GM23338 (cell line): ENCODE results near the gene SMIM21. TPM values are rescaled to one million over a fixed set of nuclear protein-coding genes. Genes with fewer than 3 reads are reported as not detected.

Experiments
- ATAC-seq: fragments of 200-7000 bp; cut with Tn5 transposase; 3 replicates; pipeline ENCODE4 v1.9.1; 2020
- DNase-seq: peaks from one replicate; pipeline ENCODE4 v3.0.0-alpha.2; 2015; ENCODE audit warnings: low spot score
- H2AFZ ChIP-seq: fragments of 200-600 bp; sonication (generic); 2 replicates; pipeline ENCODE4 v1.8.0; 2016; ENCODE audit warnings: antibody characterized with exemption, mild to moderate bottlenecking, moderate library complexity
- H3F3A ChIP-seq: fragments of 200-600 bp; sonication (generic); replicated peaks from 2 replicates; pipeline ENCODE4 v1.8.0; 2017; ENCODE audit warnings: antibody characterized with exemption, mixed run types, low read depth
- H3K27ac ChIP-seq: fragments of 200-600 bp; sonication (generic); 2 replicates; pipeline ENCODE4 v1.6.1; 2016; ENCODE audit warnings: low read depth
- H3K27me3 ChIP-seq: fragments of 200-600 bp; sonication (generic); 2 replicates; pipeline ENCODE4 v1.8.0; 2016; ENCODE audit warnings: mild to moderate bottlenecking, mixed run types, moderate library complexity; ENCODE audit not compliant: insufficient read depth
- H3K36me3 ChIP-seq: fragments of 200-600 bp; sonication (generic); 2 replicates; pipeline ENCODE4 v1.8.0; 2016; ENCODE audit warnings: mild to moderate bottlenecking; ENCODE audit not compliant: insufficient read depth
- H3K4me1 ChIP-seq: fragments of 200-600 bp; sonication (generic); 2 replicates; pipeline ENCODE4 v1.8.0; 2016; ENCODE audit warnings: mild to moderate bottlenecking, moderate library complexity; ENCODE audit not compliant: insufficient read depth
- H3K4me2 ChIP-seq: fragments of 200-600 bp; sonication (generic); 2 replicates; pipeline ENCODE4 v1.7.1; 2017; ENCODE audit warnings: mixed run types
- H3K4me3 ChIP-seq: fragments of 200-600 bp; sonication (generic); 2 replicates; pipeline ENCODE4 v1.6.1; 2016; ENCODE audit warnings: mixed run types
- H3K79me2 ChIP-seq: fragments of 200-600 bp; sonication (generic); replicated peaks from 2 replicates; pipeline ENCODE4 v1.8.0; 2017; ENCODE audit warnings: mild to moderate bottlenecking; ENCODE audit not compliant: insufficient read depth
- H3K9me2 ChIP-seq: fragments of 200-600 bp; sonication (generic); 2 replicates; pipeline ENCODE4 v1.8.0; 2017; ENCODE audit not compliant: insufficient read depth
- H4K20me1 ChIP-seq: fragments of 200-600 bp; sonication (generic); replicated peaks from 2 replicates; pipeline ENCODE4 v1.8.0; 2017; ENCODE audit warnings: mild to moderate bottlenecking; ENCODE audit not compliant: insufficient read depth
- H3K27ac Mint-ChIP-seq: 2 replicates; pipeline ENCODE4 v1.8.0; 2020; ENCODE audit warnings: inconsistent platforms, mild to moderate bottlenecking, moderate library complexity, mixed read lengths
- H3K27me3 Mint-ChIP-seq: 3 replicates; pipeline ENCODE4 v1.8.0; 2022; ENCODE audit warnings: low read depth, mild to moderate bottlenecking, moderate library complexity, mixed read lengths, inconsistent platforms; ENCODE audit not compliant: insufficient read depth, poor library complexity
- H3K36me3 Mint-ChIP-seq: 3 replicates; pipeline ENCODE4 v1.8.0; 2021; ENCODE audit warnings: low read depth, mild to moderate bottlenecking, inconsistent platforms, moderate library complexity, mixed read lengths
- H3K4me1 Mint-ChIP-seq: 3 replicates; pipeline ENCODE4 v1.8.0; 2020; ENCODE audit warnings: mild to moderate bottlenecking, inconsistent platforms, mixed read lengths
- H3K4me3 Mint-ChIP-seq: 3 replicates; pipeline ENCODE4 v1.8.0; 2021; ENCODE audit warnings: moderate library complexity, mild to moderate bottlenecking, inconsistent platforms, mixed read lengths
- H3K9me3 Mint-ChIP-seq: 3 replicates; pipeline ENCODE4 v1.8.0; 2020; ENCODE audit warnings: moderate library complexity, mild to moderate bottlenecking, inconsistent platforms, mixed read lengths
- CREB1 ChIP-seq: fragments of 250-450 bp; sonication (Bioruptor Pico); IDR thresholded peaks from 2 replicates; pipeline ENCODE4 v1.5.0; 2020; ENCODE audit warnings: low read depth, mild to moderate bottlenecking, moderate library complexity
- CTCF ChIP-seq, 2 experiments: fragments of 200-600 bp in 1 of 2; sonication (generic) in 1 of 2; conservative IDR thresholded peaks; 2 replicates each; pipeline versions ENCODE4 v1.5.1 to v1.6.1; 2016 to 2017; ENCODE audit warnings: antibody characterized with exemption in 2 of 2, low read depth in 2 of 2, mild to moderate bottlenecking in 2 of 2, moderate library complexity in 1 of 2
- EZH2 ChIP-seq: fragments of 200-600 bp; sonication (generic); IDR thresholded peaks from one replicate; pipeline ENCODE4 v1.8.0; 2017; ENCODE audit warnings: antibody characterized with exemption, mild to moderate bottlenecking, low read depth; ENCODE audit not compliant: unreplicated experiment
- EZH2phosphoT487 ChIP-seq: fragments of 200-600 bp; sonication (generic); IDR thresholded peaks from one replicate; pipeline ENCODE4 v1.8.1; 2018; ENCODE audit warnings: antibody characterized with exemption; ENCODE audit not compliant: unreplicated experiment
- JUNB ChIP-seq: IDR thresholded peaks from one replicate; pipeline ENCODE4 v1.6.1; 2016; ENCODE audit warnings: antibody characterized with exemption; ENCODE audit not compliant: unreplicated experiment
- NANOG ChIP-seq: IDR thresholded peaks from 2 replicates; pipeline ENCODE4 v1.6.1; 2016; ENCODE audit warnings: antibody characterized with exemption, borderline replicate concordance
- POLR2AphosphoS5 ChIP-seq: IDR thresholded peaks from 2 replicates; pipeline ENCODE4 v1.6.1; 2016; ENCODE audit warnings: antibody characterized with exemption, low read depth
- REST ChIP-seq: IDR thresholded peaks from one replicate; pipeline ENCODE4 v1.6.1; 2018; ENCODE audit warnings: antibody characterized with exemption; ENCODE audit not compliant: unreplicated experiment
- STAT1 ChIP-seq: IDR thresholded peaks from one replicate; pipeline ENCODE4 v1.6.1; 2016; ENCODE audit warnings: antibody characterized with exemption; ENCODE audit not compliant: unreplicated experiment
- ZNF114 ChIP-seq: fragments of 250-450 bp; sonication (Bioruptor Pico); IDR thresholded peaks from 2 replicates; pipeline ENCODE4 v1.5.0; 2020; ENCODE audit warnings: mild to moderate bottlenecking, moderate library complexity
- ZNF331 ChIP-seq: fragments of 250-450 bp; sonication (Bioruptor Pico); IDR thresholded peaks from 2 replicates; pipeline ENCODE4 v1.5.0; 2020; ENCODE audit warnings: low read depth, mild to moderate bottlenecking, moderate library complexity
- polyA plus RNA-seq: library from polyadenylated mRNA; unstranded; fragments of >200 nt; fragmentation: Nextera tagmentation; extraction: Ambion mirVana; gene quantifications from 2 replicates; pipeline ENCODE4 v1.2.1, GENCODE V29; 2016
- total RNA-seq: library from RNA; depleted of rRNA; stranded (reverse); fragments of >200 nt; shearing (Covaris generic); gene quantifications from 2 replicates; pipeline ENCODE4 v1.2.3, GENCODE V29; 2014
- TF ChIP-seq, protein P1 (sequence below): IDR thresholded peaks from 2 replicates; pipeline ENCODE4 v1.6.1; 2016; ENCODE audit warnings: antibody characterized with exemption

SMIM21 gene
- total and polyA plus RNA-seq, 2 experiments from 2014 or later: not detected

- Histone ChIP-seq H3K9me2 (no peaks in the 10 kb centered on the region), H3K27me3 (no peaks in the 10 kb centered on the region), H3K4me1 (no peaks in the 10 kb centered on the region), H2AFZ (no peak overlapping the region), H3K79me2 (no peaks in the 10 kb centered on the region), H4K20me1 (no peaks in the 10 kb centered on the region), H3K27ac (no peak overlapping the region), H3K4me2 (no peak overlapping the region), H3F3A (no peaks in the 10 kb centered on the region), H3K4me3 (no peak overlapping the region), H3K36me3 (no peaks in the 10 kb centered on the region)
- TF ChIP-seq POLR2AphosphoS5 (no peak), JUNB (no peak), EZH2 (no peak), REST (no peak), NANOG (no peak), STAT1 (no peak), ZNF331 (CRISPR knock-in tag) (no peak), CREB1 (CRISPR knock-in tag) (no peak), EZH2phosphoT487 (no peak), ZNF114 (no peak), CTCF (conservative IDR thresholded peaks at IDR 0.05; ENCODE audit: low read depth in 2 of 2) (no peak)
- TF ChIP-seq, protein P1, sequence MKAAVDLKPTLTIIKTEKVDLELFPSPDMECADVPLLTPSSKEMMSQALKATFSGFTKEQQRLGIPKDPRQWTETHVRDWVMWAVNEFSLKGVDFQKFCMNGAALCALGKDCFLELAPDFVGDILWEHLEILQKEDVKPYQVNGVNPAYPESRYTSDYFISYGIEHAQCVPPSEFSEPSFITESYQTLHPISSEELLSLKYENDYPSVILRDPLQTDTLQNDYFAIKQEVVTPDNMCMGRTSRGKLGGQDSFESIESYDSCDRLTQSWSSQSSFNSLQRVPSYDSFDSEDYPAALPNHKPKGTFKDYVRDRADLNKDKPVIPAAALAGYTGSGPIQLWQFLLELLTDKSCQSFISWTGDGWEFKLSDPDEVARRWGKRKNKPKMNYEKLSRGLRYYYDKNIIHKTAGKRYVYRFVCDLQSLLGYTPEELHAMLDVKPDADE: no peak
- Mint-ChIP-seq H3K27me3 (no peaks in the 10 kb centered on the region), H3K9me3 (peaks cover 15% of the 10 kb centered on the region), H3K4me3 (no peak overlapping the region), H3K27ac (no peak overlapping the region), H3K36me3 (peaks cover 8% of the 10 kb centered on the region; the same call in 2 of the 3 replicates), H3K4me1 (no peaks in the 10 kb centered on the region)
- DNase-seq: no peak
- ATAC-seq: no peak
Observed at GRCh38 chr18:75422341-75422910, 5.1 kb downstream of the SMIM21 start.
